ENCODE measurements around the gene CCDC86.

The CCDC86 gene

DNA sequence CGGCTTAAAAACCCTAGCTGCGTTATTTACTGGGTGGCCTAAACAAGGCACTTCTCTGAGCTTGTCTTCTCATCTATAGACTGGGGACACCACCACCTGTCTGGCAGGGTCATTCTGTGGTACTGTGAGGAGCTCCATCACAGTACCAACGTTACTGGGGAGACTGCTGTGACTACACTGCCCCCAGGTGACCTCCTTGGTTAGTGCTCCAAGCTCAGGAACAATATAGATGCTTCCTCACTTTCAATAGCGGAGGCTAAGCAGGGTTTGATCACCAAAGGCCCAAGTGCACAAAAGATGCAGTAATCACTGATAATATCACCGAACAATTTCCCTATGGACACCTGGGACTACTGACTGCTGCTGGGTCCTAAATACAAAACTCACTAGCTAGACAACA lies 45.6 kb downstream of the CCDC86 start:
- POLR2A ChIA-PET, result interaction anchor here (0.5 to 1.8 kb wide), 4 partner anchors 12 to 56 kb away, joined by 3 to 12 read pairs (median 4); no protein-coding TSS in a partner anchor
- no peak for DNase-seq (ENCODE audit: low read depth, low spot score)
- TF ChIP-seq, protein P1, sequence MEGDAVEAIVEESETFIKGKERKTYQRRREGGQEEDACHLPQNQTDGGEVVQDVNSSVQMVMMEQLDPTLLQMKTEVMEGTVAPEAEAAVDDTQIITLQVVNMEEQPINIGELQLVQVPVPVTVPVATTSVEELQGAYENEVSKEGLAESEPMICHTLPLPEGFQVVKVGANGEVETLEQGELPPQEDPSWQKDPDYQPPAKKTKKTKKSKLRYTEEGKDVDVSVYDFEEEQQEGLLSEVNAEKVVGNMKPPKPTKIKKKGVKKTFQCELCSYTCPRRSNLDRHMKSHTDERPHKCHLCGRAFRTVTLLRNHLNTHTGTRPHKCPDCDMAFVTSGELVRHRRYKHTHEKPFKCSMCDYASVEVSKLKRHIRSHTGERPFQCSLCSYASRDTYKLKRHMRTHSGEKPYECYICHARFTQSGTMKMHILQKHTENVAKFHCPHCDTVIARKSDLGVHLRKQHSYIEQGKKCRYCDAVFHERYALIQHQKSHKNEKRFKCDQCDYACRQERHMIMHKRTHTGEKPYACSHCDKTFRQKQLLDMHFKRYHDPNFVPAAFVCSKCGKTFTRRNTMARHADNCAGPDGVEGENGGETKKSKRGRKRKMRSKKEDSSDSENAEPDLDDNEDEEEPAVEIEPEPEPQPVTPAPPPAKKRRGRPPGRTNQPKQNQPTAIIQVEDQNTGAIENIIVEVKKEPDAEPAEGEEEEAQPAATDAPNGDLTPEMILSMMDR (IDR thresholded peaks at IDR 0.05; ENCODE audit: insufficient read depth, low read length, missing control alignments), result peak; percentile 72
- H3K4me3 ChIP-seq (ENCODE audit: low read depth, low read length), result no peak overlapping the region
- CTCF ChIA-PET, result interaction anchor here (0.5 to 26.0 kb wide), 22 partner anchors 10 to 1065 kb away, joined by 3 to 1087 read pairs (median 4); partner anchors contain the start of genes CCDC86 and ZP1

DNA sequence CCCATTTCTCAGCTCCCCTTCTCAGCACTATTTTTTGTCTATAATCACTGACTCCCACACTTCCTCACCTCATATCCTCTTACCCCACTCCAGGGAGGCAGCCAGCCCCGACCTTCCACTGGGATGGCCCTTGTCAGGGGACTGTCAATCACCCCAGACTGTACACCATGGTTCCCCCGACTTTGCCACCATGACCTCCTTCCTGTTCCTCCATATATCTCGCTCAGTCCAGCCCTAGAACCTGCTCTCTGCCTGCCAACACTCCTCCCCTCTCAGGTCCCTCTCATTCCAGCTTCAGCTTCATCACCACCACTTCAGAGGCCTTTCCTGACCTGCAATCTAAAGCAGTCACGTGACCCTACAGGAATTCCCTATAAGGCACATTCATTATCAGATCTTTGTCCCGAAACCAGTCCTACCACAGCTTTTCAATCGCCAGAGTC lies 48.0 kb downstream of the CCDC86 start:
- TF ChIP-seq, protein P1 (IDR thresholded peaks at IDR 0.05; ENCODE audit: insufficient read depth, low read length, missing control alignments), result no peak
- no peak for DNase-seq (ENCODE audit: low read depth, low spot score)
- POLR2A ChIA-PET, result no interaction called here
- CTCF ChIA-PET, result interaction anchor here (1.3 to 26.0 kb wide), 5 partner anchors 11 to 112 kb away, joined by 5 to 1087 read pairs (median 80); partner anchors contain the start of gene CCDC86
- no peak overlapping the region for H3K4me3 ChIP-seq (ENCODE audit: low read depth, low read length)

DNA sequence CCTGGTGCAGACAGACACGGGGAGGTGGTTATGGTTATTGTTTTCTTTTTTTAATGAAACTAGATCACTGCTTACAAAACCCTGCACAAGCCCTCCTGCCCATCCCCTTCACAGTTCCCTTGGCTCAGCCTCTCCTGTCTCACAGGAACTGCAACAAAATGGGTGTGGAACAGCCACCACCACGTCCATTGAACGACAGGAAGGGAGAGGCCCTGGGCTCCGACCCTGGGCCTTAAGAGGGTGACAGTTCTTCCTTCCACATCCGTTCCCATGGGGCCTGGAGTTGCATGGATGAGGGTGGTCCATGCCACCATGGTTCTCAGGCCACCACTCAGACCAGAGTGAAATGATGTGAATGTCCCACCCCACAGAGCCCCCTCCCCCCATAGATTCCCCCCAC lies 48.8 kb downstream of the CCDC86 start:
- ChIA-PET CTCF (interaction anchor here (4.2 to 26.0 kb wide), 3 partner anchors 10 to 113 kb away, joined by 80 to 1087 read pairs (median 157); partner anchors contain the start of gene CCDC86), POLR2A (no interaction called here)
- H3K4me3 ChIP-seq (ENCODE audit: low read depth, low read length), result no peak overlapping the region
- DNase-seq (ENCODE audit: low read depth, low spot score), result no peak
- TF ChIP-seq, protein P1 (IDR thresholded peaks at IDR 0.05; ENCODE audit: insufficient read depth, low read length, missing control alignments), result no peak

DNA sequence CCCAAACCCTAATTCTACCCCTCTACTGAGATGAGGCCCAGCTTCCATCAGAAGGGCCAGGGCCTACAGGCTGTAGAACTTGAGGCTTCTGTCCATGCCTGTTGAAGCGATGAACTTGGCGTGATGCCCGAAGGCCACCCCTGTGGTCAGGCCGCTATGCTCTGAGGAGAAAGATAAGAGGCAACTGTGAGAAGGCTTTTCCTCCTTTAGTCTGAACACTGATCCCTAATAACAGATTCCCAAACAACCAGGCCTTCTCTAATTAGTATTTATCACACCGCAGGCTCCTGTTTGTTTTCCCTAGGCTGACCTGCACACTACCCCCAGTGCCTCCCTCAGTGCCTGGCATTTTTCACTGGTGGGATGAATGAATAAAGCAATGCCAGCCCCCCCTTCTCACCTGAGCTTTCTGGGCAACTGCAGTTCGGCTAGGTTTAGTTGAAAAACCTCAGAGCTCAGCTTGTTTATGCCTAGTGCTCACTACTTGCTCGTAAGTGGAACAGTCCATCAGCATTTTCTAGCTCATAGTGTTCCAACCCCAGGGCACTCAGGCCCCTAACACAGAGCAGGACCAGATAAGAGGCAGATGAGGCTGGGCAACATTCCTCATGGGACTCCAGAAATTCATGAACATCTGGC lies 49.3 kb downstream of the CCDC86 start:
- ChIA-PET CTCF (interaction anchor here (4.2 to 26.0 kb wide), 3 partner anchors 10 to 113 kb away, joined by 80 to 1087 read pairs (median 157); partner anchors contain the start of gene CCDC86), POLR2A (no interaction called here)

DNA sequence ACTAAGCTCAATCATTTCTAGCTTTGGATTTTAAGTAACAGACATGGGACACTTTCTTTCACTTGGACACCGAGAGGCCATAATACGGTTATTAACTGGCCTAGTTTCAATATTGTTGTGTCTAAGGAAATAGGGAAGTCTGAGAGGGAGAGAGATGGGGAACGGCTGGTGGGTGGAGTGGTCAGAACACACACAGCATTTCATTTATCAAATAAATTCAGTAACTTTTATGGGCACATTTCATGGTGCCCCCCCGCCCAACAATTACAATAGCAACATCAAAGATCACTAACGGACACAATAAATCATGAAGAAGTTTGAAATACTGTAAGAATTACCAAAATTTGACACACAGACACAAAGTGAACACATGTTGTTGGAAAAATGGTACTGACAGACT lies 53.8 kb downstream of the CCDC86 start:
- CTCF ChIA-PET, result interaction anchor here (1.4 to 26.0 kb wide), 5 partner anchors 6 to 58 kb away, joined by 5 to 1087 read pairs (median 8); partner anchors contain the start of gene CCDC86
- DNase-seq (ENCODE audit: low read depth, low spot score), result no peak
- TF ChIP-seq, protein P1 (IDR thresholded peaks at IDR 0.05; ENCODE audit: insufficient read depth, low read length, missing control alignments), result no peak
- POLR2A ChIA-PET, result no interaction called here
- H3K4me3 ChIP-seq (ENCODE audit: low read depth, low read length), result no peak overlapping the region

More for the DNA sequence above, 49.3 kb downstream of the CCDC86 start:
- TF ChIP-seq, protein P1 (IDR thresholded peaks at IDR 0.05; ENCODE audit: insufficient read depth, low read length, missing control alignments), result no peak
- DNase-seq (ENCODE audit: low read depth, low spot score), result no peak
- no peak overlapping the region for H3K4me3 ChIP-seq (ENCODE audit: low read depth, low read length)

DNA sequence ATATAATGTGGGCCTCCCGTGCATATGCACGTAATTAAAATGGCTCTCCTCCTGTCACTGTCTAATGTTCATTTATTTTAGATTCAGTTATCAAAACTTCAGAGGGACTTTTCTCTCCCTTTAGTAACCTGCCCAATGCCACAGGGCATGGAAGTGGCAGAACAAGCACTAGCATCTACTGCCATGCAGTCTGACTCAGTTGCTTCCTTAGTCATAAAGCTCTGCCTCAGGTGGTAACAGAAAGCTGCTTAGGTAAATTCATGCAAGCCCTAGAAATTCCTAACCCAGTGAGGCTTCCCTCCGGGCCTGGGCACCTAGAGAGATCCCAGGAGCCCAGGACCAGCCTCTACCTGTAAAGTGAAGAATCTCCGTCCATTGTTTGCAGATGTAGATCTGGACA lies 55.6 kb downstream of the CCDC86 start:
- no peak overlapping the region for H3K4me3 ChIP-seq (ENCODE audit: low read depth, low read length)
- POLR2A ChIA-PET, result no interaction called here
- CTCF ChIA-PET, result interaction anchor here (1.0 to 26.0 kb wide), 7 partner anchors 8 to 120 kb away, joined by 3 to 1087 read pairs (median 19); partner anchors contain the start of gene CCDC86
- no peak for DNase-seq (ENCODE audit: low read depth, low spot score)
- TF ChIP-seq, protein P1 (IDR thresholded peaks at IDR 0.05; ENCODE audit: insufficient read depth, low read length, missing control alignments), result no peak

Data from AG04449 (cell line).